Smooth muscle cell (in vitro differentiated cells): ENCODE results near the gene CDK13. TPM values are rescaled to one million over a fixed set of nuclear protein-coding genes. Genes with fewer than 3 reads are reported as not detected.

Source experiments
- DNase-seq: peaks from one replicate; lab custom pipeline; 2025; ENCODE audit not compliant: unreplicated experiment; lab: John Stamatoyannopoulos, UW
- H2AFZ ChIP-seq: fragments of 200-600 bp; sonication (generic); 2 replicates; pipeline ENCODE4 v1.6.0; 2016; ENCODE audit warnings: antibody characterized with exemption, low read depth, mild to moderate bottlenecking
- H3F3A ChIP-seq: fragments of 200-600 bp; sonication (generic); 2 replicates; pipeline ENCODE4 v1.6.0; 2017; ENCODE audit warnings: antibody characterized with exemption, low read depth
- H3K27ac ChIP-seq: fragments of 200-600 bp; sonication (generic); 2 replicates; pipeline ENCODE4 v1.5.1; 2016; ENCODE audit warnings: low read depth, mild to moderate bottlenecking
- H3K27me3 ChIP-seq: fragments of 200-600 bp; sonication (generic); 2 replicates; pipeline ENCODE4 v1.6.1; 2016; ENCODE audit warnings: low read depth, mild to moderate bottlenecking
- H3K36me3 ChIP-seq: fragments of 200-600 bp; sonication (generic); 2 replicates; pipeline ENCODE4 v1.5.1; 2016; ENCODE audit warnings: low read depth
- H3K4me1 ChIP-seq: fragments of 200-600 bp; sonication (generic); 2 replicates; pipeline ENCODE4 v1.5.1; 2016; ENCODE audit warnings: low read depth
- H3K4me2 ChIP-seq: fragments of 200-600 bp; sonication (generic); 2 replicates; pipeline ENCODE4 v1.6.0; 2016; ENCODE audit warnings: mild to moderate bottlenecking
- H3K4me3 ChIP-seq: fragments of 200-600 bp; sonication (generic); 2 replicates; pipeline ENCODE4 v1.5.1; 2016; ENCODE audit warnings: mild to moderate bottlenecking
- H3K79me2 ChIP-seq: fragments of 200-600 bp; sonication (generic); 2 replicates; pipeline ENCODE4 v1.6.0; 2016; ENCODE audit warnings: low read depth, mild to moderate bottlenecking
- H3K9ac ChIP-seq: fragments of 200-600 bp; sonication (generic); 2 replicates; pipeline ENCODE4 v1.6.0; 2016; ENCODE audit warnings: low read depth
- H3K9me3 ChIP-seq: fragments of 200-600 bp; sonication (generic); replicated peaks from 2 replicates; pipeline ENCODE4 v1.5.1; 2016; ENCODE audit warnings: low read depth
- H4K20me1 ChIP-seq: fragments of 200-600 bp; sonication (generic); 2 replicates; pipeline ENCODE4 v1.6.0; 2016; ENCODE audit warnings: low read depth
- WGBS: methylation state at CpG from one replicate; pipeline ENCODE4 v1.1.7; 2016; ENCODE audit warnings: low lambda C conversion rate; 5-methylcytosine and 5-hydroxymethylcytosine counted together
- polyA plus RNA-seq: library from polyadenylated mRNA; unstranded; fragments of >200 nt; fragmentation: Nextera tagmentation; extraction: Ambion mirVana; gene quantifications from 2 replicates; pipeline ENCODE4 v1.2.1, GENCODE V29; 2016
- total RNA-seq: library from RNA; depleted of rRNA; stranded (reverse); fragments of >200 nt; gene quantifications from 2 replicates; pipeline ENCODE4 v1.2.3, GENCODE V29; 2014
- TF ChIP-seq, protein P1 (sequence below): fragments of 200-600 bp; sonication (generic); IDR thresholded peaks from 2 replicates; pipeline ENCODE4 v1.5.1; 2017; ENCODE audit warnings: borderline replicate concordance, mild to moderate bottlenecking, antibody characterized with exemption; ENCODE audit not compliant: insufficient read depth, poor library complexity, severe bottlenecking

The CDK13 gene
- total and polyA plus RNA-seq, 2 experiments from 2014 or later = 15.9 to 70.0 TPM

DNA sequence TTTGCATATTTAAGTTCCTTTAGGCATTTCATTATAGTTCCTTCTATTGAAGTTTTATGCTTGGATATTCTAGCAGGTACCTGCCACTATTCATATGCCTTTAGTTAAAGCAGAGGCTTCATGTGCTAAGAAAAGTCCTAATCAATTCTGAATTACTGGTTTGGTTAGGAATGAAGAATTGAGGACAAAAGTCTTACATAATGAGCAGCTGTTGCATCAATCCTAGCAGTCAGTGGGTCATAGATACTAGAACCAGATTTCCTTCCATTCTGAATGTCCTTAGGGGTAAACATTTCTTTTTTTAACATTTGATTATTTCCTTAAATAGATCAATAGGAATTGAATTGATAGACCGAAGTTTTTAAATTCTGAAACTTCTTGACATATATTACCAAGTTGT lies 59.2 kb downstream of the CDK13 start:
- Histone ChIP-seq H3K4me1 (no peaks in the 10 kb centered on the region), H3F3A (no peaks in the 10 kb centered on the region), H3K79me2 (peaks cover 10% of the 10 kb centered on the region), H3K27me3 (no peaks in the 10 kb centered on the region), H3K4me3 (no peak overlapping the region), H3K9ac (no peak overlapping the region), H3K36me3 (no peaks in the 10 kb centered on the region), H3K4me2 (no peak overlapping the region), H3K27ac (no peak overlapping the region), H3K9me3 (no peaks in the 10 kb centered on the region), H2AFZ (no peak overlapping the region), H4K20me1 (peaks cover 40% of the 10 kb centered on the region)
- WGBS = 100% methylated on average over 1 of the region's 1 CpG
- DNase-seq = no peak
- TF ChIP-seq, protein P1, sequence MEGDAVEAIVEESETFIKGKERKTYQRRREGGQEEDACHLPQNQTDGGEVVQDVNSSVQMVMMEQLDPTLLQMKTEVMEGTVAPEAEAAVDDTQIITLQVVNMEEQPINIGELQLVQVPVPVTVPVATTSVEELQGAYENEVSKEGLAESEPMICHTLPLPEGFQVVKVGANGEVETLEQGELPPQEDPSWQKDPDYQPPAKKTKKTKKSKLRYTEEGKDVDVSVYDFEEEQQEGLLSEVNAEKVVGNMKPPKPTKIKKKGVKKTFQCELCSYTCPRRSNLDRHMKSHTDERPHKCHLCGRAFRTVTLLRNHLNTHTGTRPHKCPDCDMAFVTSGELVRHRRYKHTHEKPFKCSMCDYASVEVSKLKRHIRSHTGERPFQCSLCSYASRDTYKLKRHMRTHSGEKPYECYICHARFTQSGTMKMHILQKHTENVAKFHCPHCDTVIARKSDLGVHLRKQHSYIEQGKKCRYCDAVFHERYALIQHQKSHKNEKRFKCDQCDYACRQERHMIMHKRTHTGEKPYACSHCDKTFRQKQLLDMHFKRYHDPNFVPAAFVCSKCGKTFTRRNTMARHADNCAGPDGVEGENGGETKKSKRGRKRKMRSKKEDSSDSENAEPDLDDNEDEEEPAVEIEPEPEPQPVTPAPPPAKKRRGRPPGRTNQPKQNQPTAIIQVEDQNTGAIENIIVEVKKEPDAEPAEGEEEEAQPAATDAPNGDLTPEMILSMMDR = no peak

DNA sequence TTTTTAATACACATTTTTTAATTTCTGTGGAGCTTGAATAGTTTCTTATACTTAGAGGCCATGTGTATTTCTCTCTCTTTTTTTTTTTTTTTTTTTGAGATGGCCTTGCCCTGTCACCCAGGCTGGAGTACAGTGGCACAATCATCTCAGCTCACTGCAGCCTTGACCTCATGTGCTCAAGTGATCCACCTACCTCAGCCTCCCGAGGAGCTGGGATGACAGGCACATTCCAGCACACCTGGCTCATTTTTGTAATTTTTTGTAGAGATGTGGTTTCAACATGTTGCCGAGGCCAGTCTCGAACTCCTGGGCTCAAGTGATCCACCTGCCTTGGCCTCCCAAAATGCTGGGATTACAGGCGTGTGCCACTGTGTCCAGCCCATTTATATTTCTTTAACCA lies 64.3 kb downstream of the CDK13 start:
- Histone ChIP-seq H3K4me2 (no peak overlapping the region), H2AFZ (no peak overlapping the region), H3K9ac (no peak overlapping the region), H3K4me1 (no peaks in the 10 kb centered on the region), H3K79me2 (peaks cover 8% of the 10 kb centered on the region), H3K4me3 (no peak overlapping the region), H3K9me3 (no peaks in the 10 kb centered on the region), H3K27me3 (no peaks in the 10 kb centered on the region), H3F3A (no peaks in the 10 kb centered on the region), H4K20me1 (peaks cover 37% of the 10 kb centered on the region), H3K27ac (no peak overlapping the region), H3K36me3 (peaks cover 9% of the 10 kb centered on the region)
- 92% methylated on average over 4 of the region's 4 CpGs for WGBS
- TF ChIP-seq, protein P1 = no peak
- no peak for DNase-seq

DNA sequence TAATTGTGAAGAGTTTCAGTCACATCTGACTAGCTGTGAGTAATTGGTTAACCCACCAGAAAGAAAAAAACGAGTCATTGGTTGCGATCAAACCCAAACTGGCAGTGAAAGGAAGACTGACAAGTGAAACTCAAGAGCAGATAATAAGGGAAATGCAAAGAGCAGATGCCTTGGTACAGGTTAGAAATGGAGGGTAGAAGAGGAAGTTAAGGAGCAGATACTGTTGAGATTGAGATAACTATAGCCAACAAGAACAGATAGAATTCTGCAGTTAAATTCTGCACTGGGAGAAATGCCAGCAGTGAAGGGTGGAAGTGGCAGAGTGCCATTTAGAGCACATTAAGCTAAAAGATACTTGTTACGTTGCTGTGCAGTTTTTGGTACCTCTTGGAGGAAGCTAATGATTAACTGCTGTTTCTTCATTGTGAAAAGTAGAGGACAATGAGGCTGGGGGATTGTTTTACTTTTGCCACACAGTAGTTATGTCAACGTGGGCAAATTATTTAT lies 65.8 kb downstream of the CDK13 start:
- TF ChIP-seq, protein P1 = no peak
- H3K4me3 ChIP-seq = no peak overlapping the region
- no peak for DNase-seq
- no peak overlapping the region for H3K9ac ChIP-seq
- peaks cover 9% of the 10 kb centered on the region for H3K36me3 ChIP-seq
- no peaks in the 10 kb centered on the region for H3F3A ChIP-seq
- H3K27ac ChIP-seq = no peak overlapping the region
- peaks cover 8% of the 10 kb centered on the region for H3K79me2 ChIP-seq
- H3K4me2 ChIP-seq = no peak overlapping the region
- no peaks in the 10 kb centered on the region for H3K27me3 ChIP-seq
- peaks cover 36% of the 10 kb centered on the region for H4K20me1 ChIP-seq
- no peaks in the 10 kb centered on the region for H3K9me3 ChIP-seq
- no peak overlapping the region for H2AFZ ChIP-seq
- WGBS = 89% methylated on average over 4 of the region's 4 CpGs
- H3K4me1 ChIP-seq = no peaks in the 10 kb centered on the region

DNA sequence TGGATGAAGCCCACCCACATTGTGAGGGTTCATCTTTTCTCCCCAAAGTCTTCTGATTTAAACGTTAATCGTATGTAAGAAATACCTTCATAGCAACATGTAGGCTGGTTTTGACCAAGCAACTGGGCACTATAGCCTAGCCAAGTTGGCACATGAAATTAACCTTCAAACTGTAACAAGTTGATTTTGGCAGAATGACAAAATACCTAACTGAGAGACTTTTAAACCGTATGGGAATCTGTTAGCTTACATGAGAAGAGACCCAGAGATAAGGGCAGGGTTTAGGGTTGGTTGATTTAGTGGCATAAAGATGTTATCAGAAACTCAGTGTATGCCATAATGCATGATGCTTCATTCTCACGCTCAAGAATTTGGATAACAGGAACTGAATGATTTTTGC lies 69.5 kb downstream of the CDK13 start:
- no peak overlapping the region for H3K9ac ChIP-seq
- no peak overlapping the region for H3K4me3 ChIP-seq
- WGBS = 90% methylated on average over 4 of the region's 4 CpGs
- no peak overlapping the region for H3K4me2 ChIP-seq
- TF ChIP-seq, protein P1 = no peak
- H3K79me2 ChIP-seq = peaks cover 8% of the 10 kb centered on the region
- no peaks in the 10 kb centered on the region for H3K27me3 ChIP-seq
- H2AFZ ChIP-seq = no peak overlapping the region
- H3K27ac ChIP-seq = no peak overlapping the region
- no peaks in the 10 kb centered on the region for H3F3A ChIP-seq
- H3K4me1 ChIP-seq = no peaks in the 10 kb centered on the region
- no peaks in the 10 kb centered on the region for H3K9me3 ChIP-seq
- H3K36me3 ChIP-seq = peaks cover 9% of the 10 kb centered on the region
- H4K20me1 ChIP-seq = peaks cover 34% of the 10 kb centered on the region
- no peak for DNase-seq
